Effector CD4-positive, alpha-beta T cell (primary cell): ENCODE measurements around the gene NTMT1.

ENCODE experiments used
- DNase-seq: peaks from one replicate; pipeline ENCODE4 v3.0.0-alpha.2; 2020

Gene NTMT1

GRCh38 chr9:129682381-129682780, 56.4 kb downstream of the NTMT1 start:
- no peak for DNase-seq

- DNase-seq: no peak
Measured at GRCh38 chr9:129685220-129685932, 59.4 kb downstream of the NTMT1 start.
